MM.1S (cell line): ENCODE data around the gene LRTM2.

Source experiments
- DNase-seq: peaks from one replicate; pipeline ENCODE4 v3.0.0-alpha.2; 2015
- H2AFZ ChIP-seq: fragments of 300-600 bp; sonication (generic); 2 replicates; pipeline ENCODE4 v1.6.0; 2016; ENCODE audit warnings: antibody characterized with exemption, low read length
- H3F3A ChIP-seq: fragments of 300-600 bp; sonication (generic); 2 replicates; pipeline ENCODE4 v1.6.1; 2016; ENCODE audit warnings: mild to moderate bottlenecking, antibody characterized with exemption, low read length, moderate library complexity, mixed read lengths; ENCODE audit not compliant: insufficient read depth
- H3K27ac ChIP-seq: fragments of 300-600 bp; sonication (generic); 2 replicates; pipeline ENCODE4 v1.5.1; 2016; ENCODE audit warnings: mild to moderate bottlenecking, low read length
- H3K27me3 ChIP-seq: fragments of 300-600 bp; sonication (generic); replicated peaks from 2 replicates; pipeline ENCODE4 v1.6.0; 2016; ENCODE audit warnings: low read length; ENCODE audit not compliant: insufficient read depth
- H3K36me3 ChIP-seq: fragments of 300-600 bp; sonication (generic); replicated peaks from 2 replicates; pipeline ENCODE4 v1.6.1; 2016; ENCODE audit warnings: mild to moderate bottlenecking, low read length, mixed read lengths; ENCODE audit not compliant: insufficient read depth
- H3K4me1 ChIP-seq: fragments of 300-600 bp; sonication (generic); 2 replicates; pipeline ENCODE4 v1.6.1; 2016; ENCODE audit warnings: low read length, mixed read lengths
- H3K4me2 ChIP-seq: fragments of 300-600 bp; sonication (generic); 2 replicates; pipeline ENCODE4 v1.6.0; 2016; ENCODE audit warnings: low read depth, low read length
- H3K4me3 ChIP-seq: fragments of 300-600 bp; sonication (generic); 2 replicates; pipeline ENCODE4 v1.5.1; 2016; ENCODE audit warnings: low read length, mixed read lengths
- H3K79me2 ChIP-seq: fragments of 300-600 bp; sonication (generic); 2 replicates; pipeline ENCODE4 v1.6.1; 2016; ENCODE audit warnings: mixed run types, low read length, mixed read lengths
- H3K9ac ChIP-seq: fragments of 300-600 bp; sonication (generic); 2 replicates; pipeline ENCODE4 v1.6.1; 2016; ENCODE audit warnings: low read length, mixed read lengths
- H3K9me2 ChIP-seq: fragments of 300-600 bp; sonication (generic); replicated peaks from 2 replicates; pipeline ENCODE4 v1.6.1; 2016; ENCODE audit warnings: mild to moderate bottlenecking, low read length, mixed read lengths; ENCODE audit not compliant: insufficient read depth
- H3K9me3 ChIP-seq: fragments of 300-600 bp; sonication (generic); replicated peaks from 2 replicates; pipeline ENCODE4 v1.6.1; 2016; ENCODE audit warnings: mild to moderate bottlenecking, low read length, mixed read lengths; ENCODE audit not compliant: insufficient read depth
- H4K20me1 ChIP-seq: fragments of 300-600 bp; sonication (generic); 2 replicates; pipeline ENCODE4 v1.6.1; 2016; ENCODE audit warnings: mild to moderate bottlenecking, low read length, moderate library complexity, mixed read lengths; ENCODE audit not compliant: insufficient read depth
- EZH2 ChIP-seq: fragments of 300-600 bp; sonication (generic); optimal IDR thresholded peaks from 2 replicates; pipeline ENCODE3; 2017; ENCODE audit warnings: low read depth, mild to moderate bottlenecking, antibody characterized with exemption, low read length, mixed read lengths
- EZH2phosphoT487 ChIP-seq: fragments of 300-600 bp; sonication (generic); IDR thresholded peaks from 2 replicates; pipeline ENCODE4 v1.6.1; 2018; ENCODE audit warnings: antibody characterized with exemption, low read length
- TF ChIP-seq, protein P1 (sequence below): fragments of 300-600 bp; sonication (generic); IDR thresholded peaks from 2 replicates; pipeline ENCODE4 v1.5.1; 2016; ENCODE audit warnings: antibody characterized with exemption, low read length, mixed read lengths

The LRTM2 gene

DNA sequence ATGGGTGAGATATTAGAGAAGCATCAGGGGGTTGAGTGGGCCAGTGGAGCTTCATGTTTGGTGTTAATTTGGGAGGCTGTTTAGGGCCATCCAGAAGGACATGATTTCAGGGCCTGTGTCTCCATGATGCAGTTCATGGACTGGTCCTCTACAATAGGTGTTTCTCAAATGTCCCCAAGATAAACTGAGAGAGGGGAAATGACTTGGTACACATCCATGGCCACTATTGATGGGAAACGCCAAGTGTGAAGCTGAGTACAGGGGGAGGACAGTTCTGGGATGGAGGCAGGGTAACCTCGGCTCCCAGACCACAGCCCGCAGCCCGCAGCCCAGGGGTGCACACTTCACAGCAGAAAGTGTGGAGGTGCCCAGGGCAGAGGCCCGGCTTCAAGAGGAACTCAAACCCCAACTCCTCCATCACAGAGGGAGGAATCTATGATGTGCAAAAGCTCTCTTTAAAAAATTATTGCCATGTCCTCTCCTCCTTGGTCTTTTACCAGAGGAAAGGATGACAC is 64.8 kb downstream of the LRTM2 start:
- no peaks in the 10 kb centered on the region for H3K9me2 ChIP-seq
- H2AFZ ChIP-seq = no peak overlapping the region
- no peaks in the 10 kb centered on the region for H3K36me3 ChIP-seq
- H3K4me2 ChIP-seq = no peak overlapping the region
- no peaks in the 10 kb centered on the region for H3F3A ChIP-seq
- no peaks in the 10 kb centered on the region for H3K9me3 ChIP-seq
- no peak overlapping the region for H3K27ac ChIP-seq
- no peaks in the 10 kb centered on the region for H3K79me2 ChIP-seq
- H3K9ac ChIP-seq = no peak overlapping the region
- DNase-seq = no peak
- no peaks in the 10 kb centered on the region for H3K4me1 ChIP-seq
- no peak overlapping the region for H3K4me3 ChIP-seq
- TF ChIP-seq, protein P1, sequence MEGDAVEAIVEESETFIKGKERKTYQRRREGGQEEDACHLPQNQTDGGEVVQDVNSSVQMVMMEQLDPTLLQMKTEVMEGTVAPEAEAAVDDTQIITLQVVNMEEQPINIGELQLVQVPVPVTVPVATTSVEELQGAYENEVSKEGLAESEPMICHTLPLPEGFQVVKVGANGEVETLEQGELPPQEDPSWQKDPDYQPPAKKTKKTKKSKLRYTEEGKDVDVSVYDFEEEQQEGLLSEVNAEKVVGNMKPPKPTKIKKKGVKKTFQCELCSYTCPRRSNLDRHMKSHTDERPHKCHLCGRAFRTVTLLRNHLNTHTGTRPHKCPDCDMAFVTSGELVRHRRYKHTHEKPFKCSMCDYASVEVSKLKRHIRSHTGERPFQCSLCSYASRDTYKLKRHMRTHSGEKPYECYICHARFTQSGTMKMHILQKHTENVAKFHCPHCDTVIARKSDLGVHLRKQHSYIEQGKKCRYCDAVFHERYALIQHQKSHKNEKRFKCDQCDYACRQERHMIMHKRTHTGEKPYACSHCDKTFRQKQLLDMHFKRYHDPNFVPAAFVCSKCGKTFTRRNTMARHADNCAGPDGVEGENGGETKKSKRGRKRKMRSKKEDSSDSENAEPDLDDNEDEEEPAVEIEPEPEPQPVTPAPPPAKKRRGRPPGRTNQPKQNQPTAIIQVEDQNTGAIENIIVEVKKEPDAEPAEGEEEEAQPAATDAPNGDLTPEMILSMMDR = no peak
- TF ChIP-seq EZH2 = no peak
- TF ChIP-seq EZH2phosphoT487 = no peak
- H4K20me1 ChIP-seq = no peaks in the 10 kb centered on the region
- H3K27me3 ChIP-seq = no peaks in the 10 kb centered on the region; the same call in 1 of the 2 replicates

DNA sequence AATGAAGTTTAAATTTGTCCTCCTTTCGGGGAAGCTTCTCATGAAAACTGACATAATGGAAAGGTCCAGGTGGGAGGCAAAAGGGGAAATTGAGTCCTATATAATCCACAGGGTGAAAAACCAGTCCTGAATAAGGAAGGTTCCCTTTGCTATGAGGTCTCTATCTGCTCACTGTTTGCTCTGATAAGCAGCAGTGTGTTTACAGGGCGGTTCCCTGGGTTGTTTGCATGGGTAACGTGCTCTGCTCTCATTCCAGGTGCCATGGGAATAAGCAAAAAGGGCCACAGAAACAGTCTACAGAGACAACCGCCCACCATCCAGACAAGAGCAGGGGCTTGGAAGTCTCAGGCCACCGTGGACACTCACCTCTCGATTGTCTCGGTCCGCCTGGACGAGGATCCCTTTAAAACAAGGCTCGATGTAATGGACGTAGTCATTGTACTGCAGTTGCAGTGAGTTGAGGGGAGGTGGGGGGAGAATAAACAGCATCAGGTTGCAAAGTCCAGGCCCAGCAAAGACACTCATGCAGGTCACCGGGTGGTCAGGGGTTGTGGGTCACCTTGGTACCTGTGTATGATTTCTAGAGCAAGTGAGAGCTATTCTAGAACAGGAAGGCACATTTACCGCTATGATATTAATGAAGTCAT is 65.4 kb downstream of the LRTM2 start:
- H3K27ac ChIP-seq = no peak overlapping the region
- H3F3A ChIP-seq = no peaks in the 10 kb centered on the region
- TF ChIP-seq, protein P1 = no peak
- no peak for TF ChIP-seq EZH2
- no peak for TF ChIP-seq EZH2phosphoT487
- no peaks in the 10 kb centered on the region for H3K79me2 ChIP-seq
- no peak overlapping the region for H3K4me2 ChIP-seq
- H3K4me1 ChIP-seq = no peaks in the 10 kb centered on the region
- DNase-seq = no peak
- no peaks in the 10 kb centered on the region for H3K36me3 ChIP-seq
- no peak overlapping the region for H3K9ac ChIP-seq
- no peak overlapping the region for H2AFZ ChIP-seq
- H3K27me3 ChIP-seq = no peaks in the 10 kb centered on the region; the same call in 1 of the 2 replicates
- H4K20me1 ChIP-seq = no peaks in the 10 kb centered on the region
- no peaks in the 10 kb centered on the region for H3K9me3 ChIP-seq
- H3K9me2 ChIP-seq = no peaks in the 10 kb centered on the region
- H3K4me3 ChIP-seq = no peak overlapping the region
